Measurements from ENCODE around the gene TTC9B.
"Not testable (repeated sequence)": the region's sequence is repeated elsewhere in the genome, so short reads cannot be mapped to it uniquely, and the experiment has no call there.

The TTC9B gene

GRCh38 chr19:40232479-40232878, 14.3 kb upstream of the TTC9B start:
- no peak for DNase-seq

- DNase-seq = no peak
Measured at GRCh38 chr19:40231544-40232424, 13.6 kb upstream of the TTC9B start.

- no peak for DNase-seq
Measured at GRCh38 chr19:40231057-40231456, 12.9 kb upstream of the TTC9B start.

GRCh38 chr19:40229926-40230417, 11.8 kb upstream of the TTC9B start:
- no peak for DNase-seq

- no peak for DNase-seq
Measured at GRCh38 chr19:40229484-40229883, 11.3 kb upstream of the TTC9B start.

- no peak for DNase-seq
Measured at GRCh38 chr19:40228863-40229262, 10.7 kb upstream of the TTC9B start.

- no peak for DNase-seq
Measured at GRCh38 chr19:40228346-40228745, 10.2 kb upstream of the TTC9B start.

- no peak for DNase-seq
Measured at GRCh38 chr19:40225440-40226305, 7.5 kb upstream of the TTC9B start.

- no peak for DNase-seq
Measured at GRCh38 chr19:40224342-40225150, 6.4 kb upstream of the TTC9B start.

- peak; percentile 39 to 64 for DNase-seq
Measured at GRCh38 chr19:40223135-40223822, 5.1 kb upstream of the TTC9B start.

- DNase-seq = peak; percentile 85 to 89
Measured at GRCh38 chr19:40221858-40222619, 3.9 kb upstream of the TTC9B start.

GRCh38 chr19:40220674-40221073, 2.5 kb upstream of the TTC9B start:
- DNase-seq = no peak

- DNase-seq = no peak
Measured at GRCh38 chr19:40219721-40220276, 1.6 kb upstream of the TTC9B start.

- not testable (repeated sequence) for DNase-seq
Measured at GRCh38 chr19:40219029-40219428, 845 bp upstream of the TTC9B start.

GRCh38 chr19:40217027-40217810, 965 bp downstream of the TTC9B start:
- no peak for DNase-seq

- DNase-seq = no peak
Measured at GRCh38 chr19:40216777-40217026, 1.5 kb downstream of the TTC9B start.

GRCh38 chr19:40216013-40216776, 2.0 kb downstream of the TTC9B start:
- no peak for DNase-seq

GRCh38 chr19:40214936-40215335, 3.2 kb downstream of the TTC9B start:
- no peak for DNase-seq

- DNase-seq = no peak
Measured at GRCh38 chr19:40213882-40214570, 4.2 kb downstream of the TTC9B start.
